Stimulated activated CD8-positive, alpha-beta memory T cell treated with anti-CD3 and anti-CD28 coated beads, Interleukin-12 subunit alpha, Interleukin-12 subunit beta, amount 100 ng/mL, for 4 hours (primary cell): ENCODE measurements around the gene CNTN1.

Source experiments
- DNase-seq: peaks from one replicate; pipeline ENCODE4 v3.0.0-alpha.2; 2020; ENCODE audit warnings: low read depth

The CNTN1 gene

GRCh38 chr12:40853221-40853620, 161.0 kb downstream of the CNTN1 start:
- no peak for DNase-seq

GRCh38 chr12:40854604-40855003, 162.4 kb downstream of the CNTN1 start:
- no peak for DNase-seq

- no peak for DNase-seq
These were observed 172.7 kb downstream of the CNTN1 start for GRCh38 chr12:40864891-40865290.

DNA sequence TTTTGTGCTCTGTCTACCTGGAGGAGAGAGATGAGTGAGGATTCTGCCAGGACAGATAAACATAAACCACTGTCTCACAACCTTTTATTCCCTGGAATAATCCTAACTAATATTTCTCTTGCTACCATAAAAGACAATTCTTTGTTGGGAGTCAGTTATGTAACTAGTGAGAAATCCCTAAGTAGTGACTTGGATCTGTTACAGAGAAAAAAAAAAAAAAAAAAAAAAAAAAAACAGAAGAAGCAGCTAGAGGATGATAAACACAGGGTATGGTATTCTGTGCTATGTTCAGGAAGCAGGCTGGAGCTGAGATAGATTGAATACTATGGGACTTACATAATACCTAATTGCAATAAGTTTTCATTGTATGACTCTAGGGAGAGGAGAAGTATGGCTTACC, 178.7 kb downstream of the CNTN1 start:
- no peak for DNase-seq

- no peak for DNase-seq
These were observed 182.6 kb downstream of the CNTN1 start for GRCh38 chr12:40874868-40875267.

GRCh38 chr12:40889329-40889728, 197.1 kb downstream of the CNTN1 start:
- DNase-seq, result no peak

DNA sequence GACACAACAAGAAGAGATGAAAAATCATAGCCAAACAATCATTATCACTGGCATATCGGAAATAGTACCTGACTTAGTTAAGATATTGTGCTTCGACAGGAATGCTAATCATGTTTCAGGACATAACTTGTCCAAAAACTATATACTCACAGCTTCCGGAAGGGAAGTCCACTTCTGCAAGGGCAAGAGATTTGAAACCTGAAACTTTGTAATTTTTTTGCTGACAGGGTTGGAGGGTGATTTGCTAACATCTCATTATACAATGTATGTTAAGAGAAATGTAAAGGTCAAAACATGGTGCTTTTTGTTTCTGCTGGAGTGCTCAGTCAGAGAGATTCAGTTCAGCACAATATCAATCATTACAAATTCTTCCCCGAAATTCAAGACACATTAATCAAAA, 200.3 kb downstream of the CNTN1 start:
- DNase-seq, result no peak

- DNase-seq, result no peak
These were observed 206.3 kb downstream of the CNTN1 start for GRCh38 chr12:40898505-40898904.

- DNase-seq, result no peak
These were observed 210.8 kb downstream of the CNTN1 start for GRCh38 chr12:40903040-40903439.

DNA sequence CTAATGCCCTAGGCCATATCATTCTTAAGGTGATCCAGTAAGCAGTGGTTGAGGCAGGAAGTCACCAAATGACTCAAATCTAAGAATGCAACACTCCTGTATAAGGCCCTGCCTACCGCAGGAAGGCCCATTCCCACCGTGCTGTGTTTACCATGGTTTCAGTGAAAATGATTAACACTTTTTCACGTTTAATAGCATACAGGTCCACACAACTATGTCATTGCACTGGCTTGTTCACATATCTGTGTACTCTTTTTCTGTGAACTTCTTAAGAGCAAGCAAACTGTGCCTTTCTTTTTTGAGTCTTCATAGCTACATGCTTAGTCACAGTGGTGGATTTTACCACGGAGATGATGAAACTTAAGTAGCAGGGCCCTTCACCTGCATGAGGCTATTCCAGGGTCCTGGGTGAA, 214.9 kb downstream of the CNTN1 start:
- DNase-seq, result no peak

- DNase-seq, result no peak
These were observed 219.4 kb downstream of the CNTN1 start for GRCh38 chr12:40911676-40912075.

DNA sequence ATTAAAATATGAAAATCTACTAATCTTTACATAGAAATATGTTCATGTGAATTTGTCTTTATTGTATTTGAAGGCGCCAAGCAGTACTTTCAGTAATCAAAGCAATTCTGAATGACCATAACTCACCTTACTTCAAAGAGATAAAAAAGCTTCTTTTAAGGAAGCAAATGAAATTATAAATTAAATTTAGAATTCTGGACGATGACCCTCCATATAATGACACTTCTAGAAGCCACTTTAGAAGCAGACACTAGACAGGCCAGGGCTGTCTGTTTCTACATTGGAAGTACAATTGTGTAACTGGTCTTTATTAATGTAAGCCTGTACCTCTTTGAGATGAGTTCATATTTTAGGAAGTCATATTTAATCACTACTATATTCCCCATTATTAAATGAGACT, 222.9 kb downstream of the CNTN1 start:
- no peak for DNase-seq

GRCh38 chr12:40917561-40917960, 225.3 kb downstream of the CNTN1 start:
- DNase-seq, result no peak

GRCh38 chr12:40921563-40922163, 229.4 kb downstream of the CNTN1 start:
- DNase-seq, result no peak

DNA sequence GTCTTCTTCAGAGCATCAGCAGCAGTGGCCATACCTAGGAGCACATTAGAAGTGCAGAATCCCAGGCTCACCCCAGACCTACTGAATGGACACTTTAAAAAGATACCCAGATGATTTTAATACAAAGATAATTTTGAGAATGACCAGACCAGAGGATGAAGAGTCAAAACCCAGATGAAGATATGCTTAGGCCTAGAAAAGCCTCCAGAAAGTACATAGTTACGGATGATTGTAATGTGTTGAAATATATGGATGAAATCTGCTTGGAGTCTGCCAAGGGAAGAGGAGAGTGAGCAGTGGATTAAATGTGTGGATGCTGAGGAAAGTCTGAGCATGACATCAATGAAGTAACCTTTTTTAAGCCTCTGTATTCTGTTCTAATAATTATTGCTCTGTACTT, 245.7 kb downstream of the CNTN1 start:
- DNase-seq, result no peak

DNA sequence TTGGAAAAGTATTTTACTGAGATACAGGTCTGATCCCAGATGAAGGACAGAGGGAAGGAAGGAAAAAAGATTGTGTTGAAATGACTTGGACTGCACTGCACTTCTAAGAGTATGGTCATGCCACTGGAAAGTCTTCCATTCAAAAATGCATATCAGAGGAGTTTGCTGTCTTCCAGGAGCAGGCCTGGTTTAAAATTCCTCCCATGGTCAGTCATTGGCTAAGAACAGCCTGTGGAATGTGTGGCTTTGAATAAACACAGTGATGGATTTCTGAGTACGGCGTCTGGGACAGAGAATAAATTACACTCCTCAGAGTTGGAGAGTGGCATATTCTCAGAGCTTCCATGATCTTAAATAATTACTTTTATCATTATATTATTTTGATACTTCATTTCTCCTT, 250.1 kb downstream of the CNTN1 start:
- no peak for DNase-seq

DNA sequence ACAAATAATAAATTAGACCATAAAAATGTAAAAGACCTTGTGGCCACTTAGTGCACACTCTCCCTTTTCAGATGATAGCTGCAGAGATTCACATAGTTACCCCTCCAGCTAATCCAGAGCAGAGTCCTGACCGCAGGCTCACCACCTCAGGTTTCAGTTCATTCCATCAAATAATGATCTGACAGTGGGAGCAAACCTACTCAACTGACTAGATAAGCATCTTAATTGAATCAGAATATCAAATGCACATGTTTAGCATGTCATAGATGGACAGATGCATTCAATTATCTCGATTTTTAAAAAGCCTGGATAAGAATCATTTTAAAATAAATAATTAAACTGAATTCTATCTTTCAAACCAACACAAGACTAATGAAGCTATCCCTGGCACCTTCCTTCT, 253.5 kb downstream of the CNTN1 start:
- no peak for DNase-seq

GRCh38 chr12:40946612-40947194, 254.5 kb downstream of the CNTN1 start:
- no peak for DNase-seq

DNA sequence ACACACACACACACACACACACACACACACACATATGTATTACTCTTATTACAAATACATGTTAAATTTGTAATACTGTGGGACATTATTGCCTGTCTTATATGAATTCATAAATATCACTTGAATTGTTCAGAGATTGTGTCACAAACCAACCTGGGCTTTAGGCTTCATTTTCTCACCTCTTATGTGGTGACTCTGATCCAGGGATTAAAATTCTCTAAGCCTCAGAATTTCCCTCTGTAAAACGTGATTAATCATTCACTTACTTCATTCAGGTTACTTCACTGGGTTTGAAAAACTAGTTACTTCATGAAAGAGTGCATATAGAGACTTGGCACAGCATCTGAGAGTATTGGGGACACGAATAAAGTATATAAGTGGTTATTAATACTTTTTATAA, 255.6 kb downstream of the CNTN1 start:
- DNase-seq, result no peak

- no peak for DNase-seq
These were observed 260.8 kb downstream of the CNTN1 start for GRCh38 chr12:40953076-40953475.

- no peak for DNase-seq
These were observed 265.2 kb downstream of the CNTN1 start for GRCh38 chr12:40957417-40957816.

- DNase-seq, result no peak
These were observed 266.8 kb downstream of the CNTN1 start for GRCh38 chr12:40959041-40959440.

DNA sequence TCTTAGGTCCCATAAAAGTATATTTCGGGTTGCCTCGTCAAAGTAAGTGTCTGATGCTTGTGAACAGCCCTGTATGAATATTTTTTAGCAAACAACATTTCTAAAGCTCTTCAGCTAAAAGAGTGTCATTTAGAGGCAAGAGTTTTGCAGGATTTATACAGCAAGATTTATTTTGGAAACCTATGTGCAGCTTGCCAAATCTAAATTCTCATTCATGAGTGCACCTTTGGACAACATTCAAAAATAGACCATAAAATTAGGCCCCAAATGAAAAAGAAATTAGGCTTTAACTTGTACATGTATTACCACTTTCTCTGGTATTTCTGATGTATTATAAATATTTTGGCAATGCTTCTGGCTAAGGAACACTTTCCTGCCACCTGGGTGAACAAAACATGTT, 271.5 kb downstream of the CNTN1 start:
- no peak for DNase-seq

GRCh38 chr12:40969796-40970195, 277.6 kb downstream of the CNTN1 start:
- no peak for DNase-seq
